T-helper 1 cell treated with Interleukin-12 subunit alpha and Interleukin-12 subunit beta and Interleukin-4 antibody, amounts not matched to agents 30 μg/mL and 1 μg/mL, for 36 hours (primary cell): ENCODE measurements around the gene SYNGR2.
A peak's percentile ranks its signal among the peaks of the same experiment; 100 is the strongest.
"Not testable (repeated sequence)": the region's sequence is repeated elsewhere in the genome, so short reads cannot be mapped to it uniquely, and the experiment has no call there.

Experiments
- H3K27ac Mint-ChIP-seq: one replicate; pipeline ENCODE4 v1.8.0; 2021; ENCODE audit warnings: mild to moderate bottlenecking, mixed read lengths
- H3K27me3 Mint-ChIP-seq: one replicate; pipeline ENCODE4 v1.8.0; 2021; ENCODE audit warnings: low read depth, mixed read lengths
- H3K36me3 Mint-ChIP-seq: one replicate; pipeline ENCODE4 v1.8.0; 2021; ENCODE audit warnings: low read depth, mixed read lengths
- H3K4me1 Mint-ChIP-seq: one replicate; pipeline ENCODE4 v1.8.0; 2021; ENCODE audit warnings: low read depth, mixed read lengths
- H3K4me3 Mint-ChIP-seq: one replicate; pipeline ENCODE4 v1.8.0; 2021; ENCODE audit warnings: mild to moderate bottlenecking, moderate library complexity, mixed read lengths
- H3K9me3 Mint-ChIP-seq: one replicate; pipeline ENCODE4 v1.8.0; 2021; ENCODE audit warnings: mixed read lengths

Gene SYNGR2

DNA sequence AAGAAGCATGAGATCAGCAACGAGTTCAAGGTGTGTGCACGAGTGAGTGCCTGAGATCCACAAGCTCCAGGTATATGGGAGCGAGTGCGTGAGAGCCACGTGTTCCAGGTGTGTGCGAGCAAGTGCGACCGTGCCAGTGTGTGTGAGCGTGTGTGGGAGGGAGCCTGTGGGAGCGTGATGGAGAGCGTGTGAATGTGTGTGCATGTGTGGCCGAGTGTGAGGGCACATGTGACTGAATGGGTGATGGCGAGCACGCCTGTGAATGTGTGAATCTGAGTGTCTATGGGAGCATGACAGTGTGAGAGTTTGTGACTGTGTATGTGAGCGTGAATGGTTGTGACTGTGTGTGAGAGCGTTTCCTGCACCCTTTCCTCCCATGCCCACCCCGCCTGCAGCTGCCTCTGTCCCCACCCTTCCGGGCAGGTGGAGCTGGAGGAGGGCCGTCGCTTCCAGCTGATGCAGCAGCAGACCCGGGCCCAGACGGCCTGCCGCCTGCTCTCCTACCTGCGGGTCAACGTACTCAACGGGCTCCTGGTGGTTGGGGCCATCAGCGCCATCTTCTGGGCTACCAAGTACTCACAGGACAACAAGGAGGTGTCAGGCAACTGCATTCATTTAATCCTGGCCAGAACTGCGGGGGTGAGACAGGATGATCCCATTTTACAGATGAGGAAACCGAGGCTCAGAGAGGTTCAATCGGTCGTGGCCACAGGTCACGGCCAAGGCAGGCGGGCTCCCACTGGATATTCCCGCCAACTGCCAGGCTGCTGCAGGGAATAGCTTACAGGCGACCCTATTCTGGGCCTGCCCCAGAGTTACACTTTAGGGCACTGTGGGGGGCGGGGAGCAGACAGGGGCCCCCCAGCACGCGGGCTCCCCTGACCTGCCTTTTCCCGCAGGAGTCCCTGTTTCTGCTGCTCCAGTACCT lies 34.1 kb upstream of the SYNGR2 start:
- H3K36me3 Mint-ChIP-seq = peaks cover 53% of the 10 kb centered on the region
- peak overlapping the region; percentile 91 for H3K4me3 Mint-ChIP-seq
- H3K9me3 Mint-ChIP-seq = no peaks in the 10 kb centered on the region
- peak overlapping the region; percentile 74 for H3K27ac Mint-ChIP-seq
- H3K4me1 Mint-ChIP-seq = peaks cover 60% of the 10 kb centered on the region
- no peaks in the 10 kb centered on the region for H3K27me3 Mint-ChIP-seq

GRCh38 chr17:78134899-78135385 lies 33.4 kb upstream of the SYNGR2 start:
- Mint-ChIP-seq H3K9me3 (no peaks in the 10 kb centered on the region), H3K4me1 (peaks cover 56% of the 10 kb centered on the region), H3K4me3 (peak overlapping the region; percentile 46), H3K27ac (no peak overlapping the region), H3K36me3 (peaks cover 54% of the 10 kb centered on the region), H3K27me3 (no peaks in the 10 kb centered on the region)

DNA sequence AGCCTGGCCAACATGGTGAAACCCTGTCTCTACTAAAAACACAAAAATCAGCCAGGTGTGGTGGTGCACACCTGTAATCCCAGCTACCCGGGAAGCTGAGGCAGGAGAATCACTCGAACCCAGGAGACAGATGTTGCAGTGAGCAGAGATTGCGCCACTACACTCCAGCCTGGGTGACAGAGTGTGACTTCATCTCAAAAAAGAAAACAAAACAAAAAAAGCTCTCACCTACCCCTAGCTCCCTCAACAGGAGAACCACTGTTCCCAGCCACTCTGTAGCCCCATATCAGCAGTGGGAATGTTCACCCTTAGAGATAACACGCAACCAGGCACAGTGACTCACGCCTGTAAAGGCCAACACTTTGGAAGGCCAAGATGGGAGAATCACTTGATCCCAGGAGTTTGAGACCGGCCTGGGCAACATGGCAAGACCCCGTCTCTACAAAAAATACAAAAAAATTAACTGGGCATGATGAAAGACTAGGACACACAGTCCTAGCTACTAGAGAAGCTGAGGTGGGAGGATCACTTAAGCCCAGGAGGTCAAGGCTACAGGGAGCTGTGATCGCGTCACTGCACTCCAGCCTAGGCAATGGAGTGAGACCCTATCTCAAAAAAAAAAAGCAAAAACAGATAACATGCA lies 32.4 kb upstream of the SYNGR2 start:
- peak overlapping the region; percentile 29 for H3K4me3 Mint-ChIP-seq

GRCh38 chr17:78137392-78138203 lies 30.8 kb upstream of the SYNGR2 start:
- Mint-ChIP-seq H3K36me3 (peaks cover 60% of the 10 kb centered on the region), H3K27me3 (no peaks in the 10 kb centered on the region), H3K4me3 (peak overlapping the region; percentile 44), H3K27ac (peak overlapping the region; percentile 49), H3K4me1 (peaks cover 56% of the 10 kb centered on the region), H3K9me3 (no peaks in the 10 kb centered on the region)

More for the DNA sequence above, 32.4 kb upstream of the SYNGR2 start:
- no peaks in the 10 kb centered on the region for H3K27me3 Mint-ChIP-seq
- peaks cover 55% of the 10 kb centered on the region for H3K36me3 Mint-ChIP-seq
- peaks cover 52% of the 10 kb centered on the region for H3K4me1 Mint-ChIP-seq
- H3K9me3 Mint-ChIP-seq = no peaks in the 10 kb centered on the region
- H3K27ac Mint-ChIP-seq = peak overlapping the region; percentile 32

DNA sequence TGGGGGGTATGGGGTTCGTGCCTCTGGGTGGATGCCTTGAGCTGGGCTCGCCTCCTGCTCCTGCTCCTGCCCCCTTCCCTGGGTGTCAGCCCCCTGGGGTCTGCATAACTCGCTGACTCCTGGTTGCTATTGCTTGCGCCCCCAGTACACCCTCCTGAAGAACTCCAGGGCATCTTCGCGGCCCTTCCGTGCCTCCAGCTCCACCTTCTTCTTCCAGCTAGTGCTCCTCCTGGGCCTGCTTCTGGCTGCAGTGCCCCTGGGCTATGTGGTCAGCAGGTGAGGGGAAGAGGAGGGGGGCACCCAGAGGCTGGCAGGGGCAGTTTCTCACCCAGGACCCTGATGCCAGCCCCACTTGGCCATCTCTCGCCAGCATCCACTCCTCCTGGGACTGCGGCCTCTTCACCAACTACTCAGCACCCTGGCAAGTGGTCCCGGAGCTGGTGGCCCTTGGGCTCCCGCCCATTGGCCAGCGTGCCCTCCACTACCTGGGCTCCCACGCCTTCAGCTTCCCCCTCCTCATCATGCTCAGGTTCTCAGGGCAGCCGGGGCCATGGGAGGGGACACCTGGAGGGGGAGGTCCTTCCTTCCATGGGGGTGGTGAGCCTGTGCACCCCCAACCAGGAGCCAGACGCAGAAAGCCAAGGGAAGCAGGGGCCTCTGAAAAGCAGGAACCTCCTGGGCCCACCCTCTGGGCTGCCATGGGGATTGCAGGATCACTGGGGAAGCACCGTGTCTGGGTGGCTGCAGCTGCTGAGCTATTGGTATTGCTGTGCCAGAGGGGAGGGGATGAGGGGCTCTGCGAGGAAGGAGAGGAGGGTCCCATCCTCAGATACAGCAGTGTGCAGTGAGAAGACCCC lies 29.9 kb upstream of the SYNGR2 start:
- peaks cover 54% of the 10 kb centered on the region for H3K36me3 Mint-ChIP-seq
- no peaks in the 10 kb centered on the region for H3K27me3 Mint-ChIP-seq
- H3K4me3 Mint-ChIP-seq = no peak overlapping the region
- peak overlapping the region; percentile 59 for H3K27ac Mint-ChIP-seq
- H3K9me3 Mint-ChIP-seq = no peaks in the 10 kb centered on the region
- peaks cover 53% of the 10 kb centered on the region for H3K4me1 Mint-ChIP-seq

DNA sequence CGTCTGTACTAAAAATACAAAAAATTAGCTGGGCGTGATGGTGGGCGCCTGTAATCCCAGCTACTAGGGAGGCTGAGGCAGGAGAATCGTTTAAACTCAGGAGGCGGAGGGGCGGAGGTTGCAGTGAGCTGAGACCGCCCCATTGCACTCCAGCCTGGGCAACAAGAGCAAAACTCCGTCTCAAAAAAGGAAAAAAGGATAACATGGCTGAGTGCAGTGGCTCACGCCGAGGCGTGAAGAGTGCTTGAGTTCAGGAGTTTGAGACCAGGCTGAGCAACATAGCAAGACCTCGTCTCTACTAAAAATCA lies 28.6 kb upstream of the SYNGR2 start:
- not testable (repeated sequence) for H3K27me3 Mint-ChIP-seq, H3K4me3 Mint-ChIP-seq, H3K9me3 Mint-ChIP-seq
- peaks cover 40% of the 10 kb centered on the region for H3K4me1 Mint-ChIP-seq
- H3K27ac Mint-ChIP-seq = peak overlapping the region; percentile 68
- peaks cover 40% of the 10 kb centered on the region for H3K36me3 Mint-ChIP-seq

GRCh38 chr17:78140169-78141051 lies 28.0 kb upstream of the SYNGR2 start:
- peaks cover 38% of the 10 kb centered on the region for H3K36me3 Mint-ChIP-seq
- peak overlapping the region; percentile 68 for H3K27ac Mint-ChIP-seq
- peak overlapping the region; percentile 9 for H3K4me3 Mint-ChIP-seq
- no peaks in the 10 kb centered on the region for H3K9me3 Mint-ChIP-seq
- no peaks in the 10 kb centered on the region for H3K27me3 Mint-ChIP-seq
- peaks cover 37% of the 10 kb centered on the region for H3K4me1 Mint-ChIP-seq

- H3K4me1 Mint-ChIP-seq = peaks cover 31% of the 10 kb centered on the region
- no peaks in the 10 kb centered on the region for H3K9me3 Mint-ChIP-seq
- no peaks in the 10 kb centered on the region for H3K27me3 Mint-ChIP-seq
- peaks cover 28% of the 10 kb centered on the region for H3K36me3 Mint-ChIP-seq
- H3K4me3 Mint-ChIP-seq = no peak overlapping the region
- no peak overlapping the region for H3K27ac Mint-ChIP-seq
Observed at GRCh38 chr17:78141437-78142118, 26.8 kb upstream of the SYNGR2 start.

DNA sequence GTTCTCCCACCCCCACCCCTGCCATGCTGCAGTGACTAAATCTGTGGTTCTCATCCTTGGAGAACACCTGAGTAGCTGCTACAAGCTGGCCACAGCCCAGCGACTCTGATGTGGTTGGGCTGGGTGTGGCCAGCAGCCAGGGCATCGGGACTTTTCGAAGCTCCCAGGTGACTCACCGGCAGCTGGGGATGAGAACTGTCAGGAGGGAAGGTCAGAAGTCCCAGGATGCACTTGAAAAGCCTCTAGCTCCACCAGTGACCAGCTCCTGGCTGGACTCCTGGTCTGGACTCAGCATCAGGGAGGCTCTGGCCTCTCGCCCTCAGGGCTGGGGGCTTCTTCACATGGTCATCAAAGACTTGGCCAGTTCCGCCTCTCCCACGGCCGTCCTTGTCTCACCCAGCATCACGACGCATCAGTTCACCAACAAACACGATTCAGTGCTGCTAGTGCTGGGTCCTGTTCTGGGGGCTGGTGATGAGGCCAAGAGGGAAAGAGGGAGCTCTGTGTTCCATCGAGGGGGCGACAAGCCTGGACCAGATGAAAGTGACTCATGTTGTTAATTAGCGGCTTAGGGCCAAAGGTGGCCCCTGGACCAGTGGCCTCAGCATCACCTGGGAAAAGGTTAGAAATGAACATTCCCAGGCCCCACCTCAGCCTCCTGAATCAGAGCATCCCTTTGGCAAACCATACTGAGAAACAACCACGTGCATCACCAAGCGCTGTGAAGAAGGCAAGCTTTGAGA lies 26.1 kb upstream of the SYNGR2 start:
- peaks cover 24% of the 10 kb centered on the region for H3K36me3 Mint-ChIP-seq
- H3K4me3 Mint-ChIP-seq = no peak overlapping the region
- H3K27me3 Mint-ChIP-seq = no peaks in the 10 kb centered on the region
- H3K27ac Mint-ChIP-seq = no peak overlapping the region
- H3K9me3 Mint-ChIP-seq = no peaks in the 10 kb centered on the region
- H3K4me1 Mint-ChIP-seq = peaks cover 24% of the 10 kb centered on the region

DNA sequence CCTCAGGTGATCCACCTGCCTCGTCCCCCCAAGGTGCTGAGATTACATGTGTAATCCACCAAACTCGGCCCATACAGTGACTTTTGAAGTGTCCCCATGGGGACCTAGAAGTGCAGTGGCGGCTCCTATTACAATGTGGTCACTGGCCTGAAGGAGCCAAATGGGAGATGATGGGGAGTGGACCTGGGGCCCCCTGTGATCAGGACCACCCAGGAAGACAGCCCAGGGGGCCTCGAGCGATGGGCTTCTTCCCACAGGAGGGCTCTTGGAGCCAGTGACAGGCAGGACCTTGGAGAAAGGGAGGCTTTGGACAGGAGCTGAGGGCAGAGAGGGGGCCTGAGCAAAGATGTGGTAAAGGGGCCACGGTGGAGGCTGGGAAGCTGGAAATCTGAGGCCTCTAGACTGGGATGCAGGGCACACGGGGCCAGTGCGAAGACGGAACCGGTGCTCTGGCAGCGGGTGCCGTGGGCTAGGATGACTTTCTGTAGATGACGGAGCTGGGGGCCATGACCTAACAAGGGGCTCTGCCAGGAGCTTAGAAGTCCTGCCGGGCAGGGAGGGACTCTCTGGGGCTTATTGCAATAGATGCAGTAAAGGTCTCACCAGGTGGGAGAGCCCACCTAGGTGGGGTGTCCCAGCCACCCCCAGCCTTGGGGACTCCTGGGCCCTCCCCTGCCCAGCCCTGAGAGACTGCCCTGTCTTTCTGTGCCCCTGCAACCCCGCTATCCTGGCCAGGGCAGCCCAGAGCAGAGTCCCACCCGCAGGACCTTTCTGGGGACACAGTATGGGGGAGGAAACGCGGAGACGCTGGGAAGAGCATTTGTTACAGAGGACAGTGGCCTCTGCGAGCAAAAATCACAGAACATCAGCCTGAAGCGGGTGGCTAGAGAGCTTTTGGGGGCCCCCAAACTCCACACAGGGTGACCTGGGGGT lies 24.9 kb upstream of the SYNGR2 start:
- peaks cover 24% of the 10 kb centered on the region for H3K4me1 Mint-ChIP-seq

GRCh38 chr17:78144147-78144719 lies 24.1 kb upstream of the SYNGR2 start:
- Mint-ChIP-seq H3K9me3 (no peaks in the 10 kb centered on the region), H3K4me1 (peaks cover 22% of the 10 kb centered on the region), H3K27me3 (no peaks in the 10 kb centered on the region), H3K36me3 (peaks cover 16% of the 10 kb centered on the region), H3K4me3 (no peak overlapping the region), H3K27ac (no peak overlapping the region)

More for the DNA sequence above, 24.9 kb upstream of the SYNGR2 start:
- H3K4me3 Mint-ChIP-seq = no peak overlapping the region
- H3K9me3 Mint-ChIP-seq = no peaks in the 10 kb centered on the region
- H3K27me3 Mint-ChIP-seq = no peaks in the 10 kb centered on the region
- H3K27ac Mint-ChIP-seq = peak overlapping the region; percentile 36
- H3K36me3 Mint-ChIP-seq = peaks cover 23% of the 10 kb centered on the region
